ENCODE measurements around the gene SETD9. TPM values are rescaled to one million over a fixed set of nuclear protein-coding genes. Genes with fewer than 3 reads are reported as not detected.

Gene SETD9
- total and polyA plus RNA-seq, 7 donors, result 4.9 to 16.3 (median 11.1) TPM

- no peak for ATAC-seq
- Histone ChIP-seq H3K27ac (no peak overlapping the region), H3K36me3 (ENCODE audit: insufficient read depth in 1 of 2, low read depth in 1 of 2) (peaks cover 4 to 83% of the 10 kb centered on the region in 2 donors), H3K4me3 (no peak overlapping the region), H3K9me3 (no peaks in the 10 kb centered on the region), H3K27me3 (ENCODE audit: insufficient read depth in 3 of 3, low read length in 2 of 3) (no peaks in the 10 kb centered on the region), H3K4me1 (no peaks in the 10 kb centered on the region)
- TF ChIP-seq CTCF (IDR thresholded peaks at IDR 0.05), result no peak
- 72 to 79% (median 74%) methylated on average over 3 of the region's 3 CpGs for WGBS, 3 donors
- intact Hi-C loops (cut with DNase I), result no loop called here
- DNase-seq, result no peak
These were observed 36.3 kb upstream of the SETD9 start for GRCh38 chr5:56873056-56873455.

- H3K27me3 ChIP-seq (ENCODE audit: insufficient read depth in 3 of 3, low read length in 2 of 3), result no peaks in the 10 kb centered on the region
- ATAC-seq, result no peak
- intact Hi-C loops (cut with DNase I), result no loop called here
- peaks cover 4 to 83% of the 10 kb centered on the region in 2 donors for H3K36me3 ChIP-seq (ENCODE audit: insufficient read depth in 1 of 2, low read depth in 1 of 2)
- no peak overlapping the region for H3K27ac ChIP-seq
- 80 to 88% (median 83%) methylated on average over 3 of the region's 3 CpGs for WGBS, 3 donors
- H3K4me1 ChIP-seq, result no peaks in the 10 kb centered on the region
- no peak for TF ChIP-seq CTCF (IDR thresholded peaks at IDR 0.05)
- no peak overlapping the region for H3K4me3 ChIP-seq
- DNase-seq, result no peak
- no peaks in the 10 kb centered on the region for H3K9me3 ChIP-seq
These were observed 33.1 kb upstream of the SETD9 start for GRCh38 chr5:56876327-56876726.

- no peaks in the 10 kb centered on the region for H3K9me3 ChIP-seq
- no peak overlapping the region for H3K27ac ChIP-seq
- no peak overlapping the region for H3K4me3 ChIP-seq
- 91% methylated on average over 5 of the region's 5 CpGs for WGBS, 3 donors
- DNase-seq, result no peak
- intact Hi-C loops (cut with DNase I), result no loop called here
- H3K4me1 ChIP-seq, result no peaks in the 10 kb centered on the region
- no peak for ATAC-seq
- H3K27me3 ChIP-seq (ENCODE audit: insufficient read depth in 3 of 3, low read length in 2 of 3), result no peaks in the 10 kb centered on the region
- no peak for TF ChIP-seq CTCF (IDR thresholded peaks at IDR 0.05)
- H3K36me3 ChIP-seq (ENCODE audit: insufficient read depth in 1 of 2, low read depth in 1 of 2), result peaks cover 0 to 84% of the 10 kb centered on the region in 2 donors
These were observed 27.8 kb upstream of the SETD9 start for GRCh38 chr5:56881571-56881970.

- H3K4me1 ChIP-seq, result no peaks in the 10 kb centered on the region
- H3K4me3 ChIP-seq, result no peak overlapping the region
- ATAC-seq (no peak), DNase-seq (no peak)
- H3K27me3 ChIP-seq (ENCODE audit: insufficient read depth in 3 of 3, low read length in 2 of 3), result no peaks in the 10 kb centered on the region
- H3K27ac ChIP-seq, result no peak overlapping the region
- peaks cover 2% of the 10 kb centered on the region for H3K9me3 ChIP-seq
- H3K36me3 ChIP-seq (ENCODE audit: insufficient read depth in 1 of 2, low read depth in 1 of 2), result peaks cover 8 to 51% of the 10 kb centered on the region in 2 donors
- no peak for TF ChIP-seq CTCF (IDR thresholded peaks at IDR 0.05)
- WGBS, 3 donors, result 92 to 98% (median 94%) methylated on average over 5 of the region's 5 CpGs
- intact Hi-C loops (cut with DNase I), result no loop called here
These were observed 16.0 kb upstream of the SETD9 start for GRCh38 chr5:56893251-56893951.

GRCh38 chr5:56896763-56897162 is 12.6 kb upstream of the SETD9 start:
- intact Hi-C loops (cut with DNase I), result no loop called here
- H3K4me3 ChIP-seq, result no peak overlapping the region
- WGBS, 3 donors, result 95 to 99% (median 99%) methylated on average over 4 of the region's 4 CpGs
- ATAC-seq (no peak), DNase-seq (no peak)
- no peaks in the 10 kb centered on the region for H3K27me3 ChIP-seq (ENCODE audit: insufficient read depth in 3 of 3, low read length in 2 of 3)
- peaks cover 5 to 26% of the 10 kb centered on the region in 2 donors for H3K36me3 ChIP-seq (ENCODE audit: insufficient read depth in 1 of 2, low read depth in 1 of 2)
- peaks cover under 1% of the 10 kb centered on the region for H3K9me3 ChIP-seq
- no peaks in the 10 kb centered on the region for H3K4me1 ChIP-seq
- H3K27ac ChIP-seq, result no peak overlapping the region
- TF ChIP-seq CTCF (IDR thresholded peaks at IDR 0.05), result no peak

Data from psoas muscle (tissue), 8 donors.